ENCODE data around the gene GRIFIN.

The GRIFIN gene

DNA sequence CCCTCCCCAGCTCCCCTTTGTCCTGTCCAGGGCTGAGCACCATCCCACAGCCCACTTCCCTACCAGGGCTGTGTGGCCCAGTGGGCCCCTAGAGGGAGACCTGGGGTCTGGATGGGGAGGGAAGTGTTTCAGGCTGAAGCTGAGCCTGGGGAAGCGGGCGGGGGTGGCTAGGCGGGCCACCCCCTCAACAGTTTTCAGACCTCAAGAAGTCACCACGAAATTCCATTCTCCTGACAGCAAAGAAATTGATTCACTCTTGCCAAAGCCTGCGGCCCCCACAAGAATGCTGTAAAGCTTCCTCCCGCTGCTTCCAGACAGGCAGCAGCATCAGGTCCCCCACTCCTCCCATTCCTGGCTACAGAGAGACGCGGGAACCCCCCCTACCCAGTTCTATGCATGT lies 40.8 kb upstream of the GRIFIN start:
- H3K27ac ChIP-seq, result no peak overlapping the region; the same call in 1 of the 2 replicates
- TF ChIP-seq ZFX (IDR thresholded peaks at IDR 0.05), result no peak
- TF ChIP-seq, protein P1, sequence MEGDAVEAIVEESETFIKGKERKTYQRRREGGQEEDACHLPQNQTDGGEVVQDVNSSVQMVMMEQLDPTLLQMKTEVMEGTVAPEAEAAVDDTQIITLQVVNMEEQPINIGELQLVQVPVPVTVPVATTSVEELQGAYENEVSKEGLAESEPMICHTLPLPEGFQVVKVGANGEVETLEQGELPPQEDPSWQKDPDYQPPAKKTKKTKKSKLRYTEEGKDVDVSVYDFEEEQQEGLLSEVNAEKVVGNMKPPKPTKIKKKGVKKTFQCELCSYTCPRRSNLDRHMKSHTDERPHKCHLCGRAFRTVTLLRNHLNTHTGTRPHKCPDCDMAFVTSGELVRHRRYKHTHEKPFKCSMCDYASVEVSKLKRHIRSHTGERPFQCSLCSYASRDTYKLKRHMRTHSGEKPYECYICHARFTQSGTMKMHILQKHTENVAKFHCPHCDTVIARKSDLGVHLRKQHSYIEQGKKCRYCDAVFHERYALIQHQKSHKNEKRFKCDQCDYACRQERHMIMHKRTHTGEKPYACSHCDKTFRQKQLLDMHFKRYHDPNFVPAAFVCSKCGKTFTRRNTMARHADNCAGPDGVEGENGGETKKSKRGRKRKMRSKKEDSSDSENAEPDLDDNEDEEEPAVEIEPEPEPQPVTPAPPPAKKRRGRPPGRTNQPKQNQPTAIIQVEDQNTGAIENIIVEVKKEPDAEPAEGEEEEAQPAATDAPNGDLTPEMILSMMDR (conservative IDR thresholded peaks at IDR 0.05), result no peak

DNA sequence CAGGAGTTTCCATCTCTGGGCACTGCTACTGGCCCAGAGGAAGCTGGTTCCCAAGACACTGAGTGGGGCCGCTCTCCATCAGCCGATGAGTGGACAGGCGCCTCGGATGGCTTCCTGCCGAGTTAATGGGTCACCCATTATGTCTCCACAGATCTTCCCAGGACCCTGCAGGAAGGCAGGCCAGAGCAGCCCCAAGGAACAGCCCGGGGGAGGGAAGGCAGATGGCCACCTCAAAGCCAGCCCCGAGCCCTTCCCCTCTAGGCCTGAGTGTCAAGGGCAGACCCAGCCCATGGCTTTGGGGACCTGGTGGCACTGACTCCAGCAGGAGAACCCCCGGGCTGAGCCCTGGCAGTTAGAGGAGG lies 40.0 kb upstream of the GRIFIN start:
- no peak for TF ChIP-seq ZFX (IDR thresholded peaks at IDR 0.05)
- TF ChIP-seq, protein P1 (conservative IDR thresholded peaks at IDR 0.05), result no peak
- no peak overlapping the region; the same call in 1 of the 2 replicates for H3K27ac ChIP-seq

DNA sequence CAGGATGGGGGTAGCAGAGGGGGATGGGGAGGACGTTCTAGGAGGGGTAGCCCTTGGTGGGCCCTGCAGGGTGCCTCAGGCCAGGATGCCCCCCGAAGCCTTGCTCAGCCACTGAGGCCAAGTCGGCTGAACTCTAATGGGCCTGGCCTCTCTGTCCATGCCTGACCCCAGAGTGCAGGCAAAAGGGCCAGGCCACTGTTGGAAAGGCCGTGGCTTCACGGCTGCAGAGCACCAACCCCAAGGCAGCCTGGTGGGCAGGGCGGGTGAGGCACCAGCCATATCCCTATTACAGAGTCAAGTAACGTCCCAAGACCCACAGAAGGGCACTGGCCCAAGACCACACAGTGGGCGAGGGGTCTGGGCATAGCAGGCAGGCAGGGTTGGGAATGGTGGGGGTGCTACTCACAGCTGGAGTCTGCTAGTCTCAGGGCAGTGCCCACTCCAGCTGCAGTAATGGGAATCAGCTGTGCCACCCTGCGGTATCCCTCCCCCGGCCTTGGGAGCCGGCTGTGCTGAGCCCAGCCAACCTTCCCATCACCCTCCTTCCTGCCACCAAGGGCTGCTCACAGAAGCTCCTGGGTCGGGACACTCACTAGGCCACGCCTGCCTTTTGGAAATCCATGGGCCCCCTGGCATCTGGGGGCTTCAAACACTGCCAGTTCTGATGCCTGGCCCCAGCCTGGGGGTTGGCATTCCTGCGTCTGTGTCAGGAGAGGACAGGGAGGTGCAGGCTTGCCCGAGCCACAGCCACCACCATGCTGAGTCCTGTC lies 39.4 kb upstream of the GRIFIN start:
- TF ChIP-seq ZFX (IDR thresholded peaks at IDR 0.05), result no peak
- TF ChIP-seq, protein P1 (conservative IDR thresholded peaks at IDR 0.05), result no peak
- H3K27ac ChIP-seq, result no peak overlapping the region

DNA sequence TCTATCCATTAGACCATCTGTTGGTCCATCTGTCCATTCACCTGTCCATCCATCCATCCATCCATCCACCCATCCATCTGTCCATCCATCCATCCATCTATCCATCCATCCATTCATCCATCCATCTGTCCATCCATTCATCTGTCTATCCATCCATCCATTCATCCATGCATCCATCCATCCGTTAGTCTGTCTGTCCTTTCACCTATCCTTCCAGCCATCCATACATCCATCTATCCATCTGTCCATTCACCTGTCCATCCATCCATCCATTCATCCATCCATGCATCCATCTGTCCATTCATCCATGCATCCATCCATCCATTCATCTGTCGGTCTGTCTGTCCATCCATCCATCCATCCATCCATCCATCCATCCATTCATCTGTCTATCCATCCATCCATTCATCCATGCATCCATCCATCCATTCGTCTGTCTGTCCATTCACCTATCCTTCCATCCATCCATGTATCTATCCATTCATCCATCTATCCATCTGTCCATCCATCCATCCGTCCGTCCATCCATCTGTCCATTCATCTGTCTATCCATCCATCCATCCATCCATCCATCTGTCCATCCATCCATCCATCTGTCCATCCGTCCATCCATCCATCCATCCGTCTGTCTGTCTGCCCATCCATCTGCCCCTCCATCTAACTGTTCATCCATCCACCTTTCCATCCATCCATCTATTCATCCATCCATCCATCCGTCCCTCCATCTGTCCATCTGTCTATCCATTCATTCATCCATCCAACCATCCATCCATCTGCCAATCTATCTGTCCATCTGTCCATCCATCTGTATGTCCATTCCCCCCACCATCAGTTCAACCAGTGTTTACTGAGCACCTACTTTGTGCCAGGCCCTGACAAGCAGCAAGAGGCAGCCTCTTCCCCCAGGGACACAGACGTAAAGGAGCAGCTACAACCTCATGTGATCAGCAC lies 38.5 kb upstream of the GRIFIN start:
- H3K27ac ChIP-seq, result no peak overlapping the region
- TF ChIP-seq ZFX (IDR thresholded peaks at IDR 0.05), result no peak
- TF ChIP-seq, protein P1 (conservative IDR thresholded peaks at IDR 0.05), result no peak

DNA sequence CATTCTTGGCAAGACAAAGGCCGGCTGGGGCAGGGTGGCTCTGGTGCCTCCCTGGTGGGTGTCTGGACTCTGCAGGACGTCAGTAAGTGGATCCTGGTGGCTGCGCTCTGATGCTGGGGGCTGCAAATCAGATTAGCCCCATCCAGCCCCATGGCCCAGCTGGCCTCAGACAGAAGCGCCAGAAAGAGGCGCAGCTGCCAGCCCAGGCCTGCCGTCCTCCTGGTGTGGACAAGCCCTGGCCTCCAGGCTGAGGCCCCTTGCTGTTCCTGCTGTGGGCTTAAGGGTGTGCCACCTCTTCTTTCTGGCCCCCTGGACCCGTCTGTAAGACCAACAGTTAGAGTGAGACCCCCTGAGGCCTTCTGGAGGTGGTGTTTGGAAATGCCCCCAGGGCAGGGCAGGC lies 37.5 kb upstream of the GRIFIN start:
- TF ChIP-seq ZFX (IDR thresholded peaks at IDR 0.05), result no peak
- TF ChIP-seq, protein P1 (conservative IDR thresholded peaks at IDR 0.05), result no peak
- H3K27ac ChIP-seq, result peak overlapping the region; percentile 96; the same call in 1 of the 2 replicates

DNA sequence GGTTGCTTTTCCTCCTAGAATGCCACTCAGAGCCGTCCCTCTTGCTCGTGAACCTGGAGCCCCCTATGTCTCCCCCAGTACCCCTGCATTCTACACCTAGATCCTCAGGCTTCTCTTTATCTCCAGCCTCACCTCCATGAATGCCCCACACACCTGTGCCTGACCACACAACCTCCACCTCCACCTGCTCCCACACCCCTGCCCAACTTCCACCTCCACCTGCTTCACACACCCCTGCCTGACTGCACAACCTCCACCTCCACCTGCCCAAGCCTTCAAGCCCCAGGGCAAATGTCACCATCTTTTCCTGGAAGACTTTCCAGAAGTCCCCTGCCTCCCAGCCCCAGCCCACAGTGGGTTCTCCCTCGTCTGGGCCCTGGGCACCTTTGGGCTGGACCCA lies 36.5 kb upstream of the GRIFIN start:
- H3K27ac ChIP-seq, result peak overlapping the region; percentile 96
- TF ChIP-seq ZFX (IDR thresholded peaks at IDR 0.05), result no peak
- TF ChIP-seq, protein P1 (conservative IDR thresholded peaks at IDR 0.05), result no peak

DNA sequence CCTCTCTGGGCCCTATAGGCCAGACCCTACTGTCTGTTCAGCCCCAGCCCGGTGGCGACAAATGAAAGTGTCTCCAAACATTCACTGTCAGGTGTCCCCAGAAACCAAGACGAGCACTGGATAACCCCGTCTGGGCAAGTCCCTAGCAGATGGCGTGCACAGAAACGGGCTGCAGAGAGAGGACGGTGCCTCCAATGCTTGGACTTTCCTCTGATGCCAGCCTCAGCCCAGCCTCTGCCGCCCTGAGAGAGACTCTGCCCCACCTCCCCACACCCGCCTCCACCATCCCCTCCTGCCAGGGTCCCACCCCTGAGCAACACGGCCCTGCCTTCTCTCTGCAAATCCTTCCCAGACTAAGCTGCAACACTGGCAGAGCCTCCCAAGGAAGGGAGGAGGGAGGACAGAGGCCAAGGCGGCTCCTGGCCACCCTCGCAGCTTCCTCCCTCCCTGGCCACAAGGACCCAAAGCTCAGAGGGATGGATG lies 36.0 kb upstream of the GRIFIN start:
- no peak for TF ChIP-seq ZFX (IDR thresholded peaks at IDR 0.05)
- TF ChIP-seq, protein P1 (conservative IDR thresholded peaks at IDR 0.05), result no peak
- peak overlapping the region; percentile 96 for H3K27ac ChIP-seq
